WTC11 (cell line): Measurements from ENCODE around the gene OSBPL6.

Experiments used
- RELA ChIP-seq: sonication (generic); formaldehyde crosslinking; IDR thresholded peaks from 2 replicates; pipeline ENCODE4 v1.8.1; 2022; ENCODE audit warnings: missing genetic modification reagents, mild to moderate bottlenecking, borderline replicate concordance
- SP1 ChIP-seq: sonication (generic); formaldehyde crosslinking; conservative IDR thresholded peaks from 2 replicates; pipeline ENCODE4 v1.8.1; 2022; ENCODE audit warnings: missing genetic modification reagents
- TF ChIP-seq, protein P1 (sequence below): fragments of 200-600 bp; IDR thresholded peaks from 2 replicates; pipeline ENCODE4 v1.8.0; 2022; ENCODE audit warnings: antibody characterized with exemption
- TF ChIP-seq, protein P2 (sequence below): sonication (generic); formaldehyde crosslinking; IDR thresholded peaks from 2 replicates; pipeline ENCODE4 v1.8.1; 2023; ENCODE audit warnings: mild to moderate bottlenecking, missing genetic modification reagents
- TF ChIP-seq, protein P3 (sequence below): sonication (generic); formaldehyde crosslinking; conservative IDR thresholded peaks from 2 replicates; pipeline ENCODE4 v1.8.1; 2022; ENCODE audit warnings: mild to moderate bottlenecking, missing genetic modification reagents

DNA sequence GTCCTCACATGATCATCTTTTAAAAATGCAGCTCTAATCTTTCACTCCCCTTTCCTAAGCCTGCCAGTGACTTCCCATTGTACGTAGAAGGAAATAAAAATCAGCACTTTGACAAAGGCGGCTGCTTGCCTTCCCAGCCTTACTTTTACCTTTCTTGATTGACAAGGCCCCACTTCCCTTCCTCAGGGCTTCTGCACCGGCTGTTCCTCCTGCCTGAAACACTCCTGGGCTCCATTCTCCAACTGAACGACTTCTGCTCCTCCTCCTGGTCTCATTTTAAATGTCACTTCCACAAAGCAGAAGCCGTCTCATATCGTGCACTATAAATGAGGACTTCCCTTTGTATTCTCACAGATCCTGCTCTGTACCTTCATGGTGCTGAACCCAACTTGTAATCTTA is 56.1 kb downstream of the OSBPL6 start:
- TF ChIP-seq, protein P1, sequence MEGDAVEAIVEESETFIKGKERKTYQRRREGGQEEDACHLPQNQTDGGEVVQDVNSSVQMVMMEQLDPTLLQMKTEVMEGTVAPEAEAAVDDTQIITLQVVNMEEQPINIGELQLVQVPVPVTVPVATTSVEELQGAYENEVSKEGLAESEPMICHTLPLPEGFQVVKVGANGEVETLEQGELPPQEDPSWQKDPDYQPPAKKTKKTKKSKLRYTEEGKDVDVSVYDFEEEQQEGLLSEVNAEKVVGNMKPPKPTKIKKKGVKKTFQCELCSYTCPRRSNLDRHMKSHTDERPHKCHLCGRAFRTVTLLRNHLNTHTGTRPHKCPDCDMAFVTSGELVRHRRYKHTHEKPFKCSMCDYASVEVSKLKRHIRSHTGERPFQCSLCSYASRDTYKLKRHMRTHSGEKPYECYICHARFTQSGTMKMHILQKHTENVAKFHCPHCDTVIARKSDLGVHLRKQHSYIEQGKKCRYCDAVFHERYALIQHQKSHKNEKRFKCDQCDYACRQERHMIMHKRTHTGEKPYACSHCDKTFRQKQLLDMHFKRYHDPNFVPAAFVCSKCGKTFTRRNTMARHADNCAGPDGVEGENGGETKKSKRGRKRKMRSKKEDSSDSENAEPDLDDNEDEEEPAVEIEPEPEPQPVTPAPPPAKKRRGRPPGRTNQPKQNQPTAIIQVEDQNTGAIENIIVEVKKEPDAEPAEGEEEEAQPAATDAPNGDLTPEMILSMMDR: no peak
- TF ChIP-seq RELA (CRISPR knock-in tag) (no peak), SP1 (CRISPR knock-in tag) (no peak)
- TF ChIP-seq, protein P2, sequence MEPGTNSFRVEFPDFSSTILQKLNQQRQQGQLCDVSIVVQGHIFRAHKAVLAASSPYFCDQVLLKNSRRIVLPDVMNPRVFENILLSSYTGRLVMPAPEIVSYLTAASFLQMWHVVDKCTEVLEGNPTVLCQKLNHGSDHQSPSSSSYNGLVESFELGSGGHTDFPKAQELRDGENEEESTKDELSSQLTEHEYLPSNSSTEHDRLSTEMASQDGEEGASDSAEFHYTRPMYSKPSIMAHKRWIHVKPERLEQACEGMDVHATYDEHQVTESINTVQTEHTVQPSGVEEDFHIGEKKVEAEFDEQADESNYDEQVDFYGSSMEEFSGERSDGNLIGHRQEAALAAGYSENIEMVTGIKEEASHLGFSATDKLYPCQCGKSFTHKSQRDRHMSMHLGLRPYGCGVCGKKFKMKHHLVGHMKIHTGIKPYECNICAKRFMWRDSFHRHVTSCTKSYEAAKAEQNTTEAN (CRISPR knock-in tag): no peak
- TF ChIP-seq, protein P3, sequence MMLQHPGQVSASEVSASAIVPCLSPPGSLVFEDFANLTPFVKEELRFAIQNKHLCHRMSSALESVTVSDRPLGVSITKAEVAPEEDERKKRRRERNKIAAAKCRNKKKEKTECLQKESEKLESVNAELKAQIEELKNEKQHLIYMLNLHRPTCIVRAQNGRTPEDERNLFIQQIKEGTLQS (CRISPR knock-in tag): no peak
